ENCODE measurements around the gene CCSER1.
"Not testable (repeated sequence)": the region's sequence is repeated elsewhere in the genome, so short reads cannot be mapped to it uniquely, and the experiment has no call there.

CCSER1 gene

GRCh38 chr4:90845777-90846176, 718.6 kb downstream of the CCSER1 start:
- DNase-seq: no peak

GRCh38 chr4:90852237-90852636, 725.0 kb downstream of the CCSER1 start:
- peak; percentile 24 for DNase-seq

- no peak for DNase-seq
These were observed 727.9 kb downstream of the CCSER1 start for GRCh38 chr4:90855111-90855510.

- no peak for DNase-seq
These were observed 730.1 kb downstream of the CCSER1 start for GRCh38 chr4:90857081-90857820.

GRCh38 chr4:90875791-90876190, 748.6 kb downstream of the CCSER1 start:
- DNase-seq: no peak

GRCh38 chr4:90876296-90876695, 749.1 kb downstream of the CCSER1 start:
- no peak for DNase-seq

- DNase-seq: no peak
These were observed 756.3 kb downstream of the CCSER1 start for GRCh38 chr4:90883519-90883918.

- DNase-seq: no peak
These were observed 761.4 kb downstream of the CCSER1 start for GRCh38 chr4:90888571-90888970.

GRCh38 chr4:90889171-90889570, 762.0 kb downstream of the CCSER1 start:
- DNase-seq: no peak

- DNase-seq: not testable (repeated sequence)
These were observed 776.2 kb downstream of the CCSER1 start for GRCh38 chr4:90903413-90903812.

GRCh38 chr4:90904021-90904420, 776.8 kb downstream of the CCSER1 start:
- no peak for DNase-seq

- no peak for DNase-seq
These were observed 779.0 kb downstream of the CCSER1 start for GRCh38 chr4:90906239-90906638.

GRCh38 chr4:90911724-90912434, 784.7 kb downstream of the CCSER1 start:
- not testable (repeated sequence) for DNase-seq

- DNase-seq: no peak
These were observed 795.0 kb downstream of the CCSER1 start for GRCh38 chr4:90922174-90922573.

GRCh38 chr4:90926957-90927356, 799.8 kb downstream of the CCSER1 start:
- DNase-seq: no peak

- DNase-seq: no peak
These were observed 816.1 kb downstream of the CCSER1 start for GRCh38 chr4:90943311-90943710.

- DNase-seq: no peak
These were observed 819.8 kb downstream of the CCSER1 start for GRCh38 chr4:90946945-90947344.

- DNase-seq: no peak
These were observed 823.2 kb downstream of the CCSER1 start for GRCh38 chr4:90950385-90950841.

GRCh38 chr4:90951037-90951436, 823.8 kb downstream of the CCSER1 start:
- no peak for DNase-seq

GRCh38 chr4:90958256-90958895, 831.2 kb downstream of the CCSER1 start:
- no peak for DNase-seq

GRCh38 chr4:90960433-90960832, 833.2 kb downstream of the CCSER1 start:
- DNase-seq: no peak

- no peak for DNase-seq
These were observed 833.6 kb downstream of the CCSER1 start for GRCh38 chr4:90960840-90961239.

GRCh38 chr4:90970021-90970420, 842.8 kb downstream of the CCSER1 start:
- no peak for DNase-seq

GRCh38 chr4:90977726-90978125, 850.5 kb downstream of the CCSER1 start:
- no peak for DNase-seq
